ENCODE results near the gene HCN2. TPM values are rescaled to one million over a fixed set of nuclear protein-coding genes. Genes with fewer than 3 reads are reported as not detected.

The HCN2 gene
- total RNA-seq, 3 donors from 2014 or later, result under 0.01 to 0.44 TPM; not detected in 1

GRCh38 chr19:591099-591958 lies 1.6 kb downstream of the HCN2 start:
- peaks cover 6 to 7% of the 10 kb centered on the region in 2 donors for H3K4me1 ChIP-seq
- no peak for DNase-seq (ENCODE audit: low spot score in 2 of 2)
- H3K27ac ChIP-seq, result no peak overlapping the region
- no peaks in the 10 kb centered on the region for H3K9me3 ChIP-seq
- no peaks in the 10 kb centered on the region for H3K36me3 ChIP-seq
- TF ChIP-seq POLR2AphosphoS5 (IDR thresholded peaks at IDR 0.05) (no peak), POLR2A (IDR thresholded peaks at IDR 0.05) (no peak), CTCF (IDR thresholded peaks at IDR 0.05) (no peak)
- H3K27me3 ChIP-seq, result peaks cover 17 to 64% of the 10 kb centered on the region in 2 donors
- intact Hi-C loops (cut with DNase I; ENCODE audit: low total_unique reads), result no loop called here
- peak overlapping the region in 1 of 3 donors; percentile 52 for H3K4me3 ChIP-seq

DNA sequence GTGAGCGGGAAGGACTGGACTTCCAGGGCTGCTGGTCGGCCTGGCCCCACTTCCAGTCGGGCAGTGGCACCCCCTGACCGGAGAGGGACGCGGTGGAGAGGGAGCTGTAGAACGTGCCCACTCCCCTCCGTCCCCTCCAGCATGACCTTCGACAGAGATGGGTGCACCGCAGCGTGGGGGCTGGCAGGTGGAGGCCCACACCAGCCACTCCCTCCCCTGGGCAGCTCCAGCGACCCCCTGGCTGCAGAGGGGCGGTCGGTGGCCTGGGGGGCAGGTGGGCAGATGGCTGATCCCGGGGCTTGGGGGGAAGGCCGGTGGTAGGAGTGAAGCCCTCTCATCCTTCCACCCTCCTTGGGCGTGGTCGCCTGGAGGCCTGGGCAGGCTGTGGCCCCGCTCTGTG lies 2.4 kb downstream of the HCN2 start:
- Histone ChIP-seq H3K4me1 (peaks cover 6 to 7% of the 10 kb centered on the region in 2 donors), H3K36me3 (no peaks in the 10 kb centered on the region), H3K9me3 (no peaks in the 10 kb centered on the region), H3K4me3 (no peak overlapping the region), H3K27me3 (peaks cover 17 to 60% of the 10 kb centered on the region in 2 donors), H3K27ac (no peak overlapping the region)
- no peak for DNase-seq (ENCODE audit: low spot score in 2 of 2)
- TF ChIP-seq POLR2A (IDR thresholded peaks at IDR 0.05) (no peak), CTCF (IDR thresholded peaks at IDR 0.05) (no peak), POLR2AphosphoS5 (IDR thresholded peaks at IDR 0.05) (no peak)
- intact Hi-C loops (cut with DNase I; ENCODE audit: low total_unique reads), result no loop called here

GRCh38 chr19:593055-593454 lies 3.4 kb downstream of the HCN2 start:
- peaks cover 17 to 62% of the 10 kb centered on the region in 2 donors for H3K27me3 ChIP-seq
- H3K4me1 ChIP-seq, result peaks cover 5 to 6% of the 10 kb centered on the region in 2 donors
- H3K36me3 ChIP-seq, result no peaks in the 10 kb centered on the region
- TF ChIP-seq POLR2AphosphoS5 (IDR thresholded peaks at IDR 0.05) (no peak), CTCF (IDR thresholded peaks at IDR 0.05) (no peak), POLR2A (IDR thresholded peaks at IDR 0.05) (no peak)
- no peak overlapping the region for H3K27ac ChIP-seq
- H3K4me3 ChIP-seq, result no peak overlapping the region
- DNase-seq (ENCODE audit: low spot score in 2 of 2), result no peak
- H3K9me3 ChIP-seq, result no peaks in the 10 kb centered on the region
- intact Hi-C loops (cut with DNase I; ENCODE audit: low total_unique reads), result no loop called here

DNA sequence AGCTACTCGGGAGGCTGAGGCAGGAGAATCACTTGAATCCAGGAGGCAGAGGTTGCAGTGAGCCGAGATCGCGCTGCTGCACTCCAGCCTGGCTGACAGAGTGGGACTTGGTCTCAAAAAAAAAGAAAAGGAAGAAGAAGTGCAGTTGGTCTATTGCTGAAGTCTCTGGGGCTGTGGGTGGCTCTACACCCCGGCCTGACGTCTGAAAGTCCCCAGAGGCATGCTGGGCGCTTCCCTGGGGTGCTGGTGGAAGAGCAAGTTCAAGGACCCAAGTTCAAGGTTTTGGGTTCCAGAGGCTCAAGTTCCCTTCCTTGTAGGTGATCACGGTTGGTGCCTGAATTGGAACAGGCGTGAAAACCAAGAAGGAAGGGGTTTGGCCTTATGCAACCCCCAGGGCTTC lies 3.8 kb downstream of the HCN2 start:
- no peak overlapping the region for H3K27ac ChIP-seq
- intact Hi-C loops (cut with DNase I; ENCODE audit: low total_unique reads), result no loop called here
- peaks cover under 1 to 6% of the 10 kb centered on the region in 2 donors for H3K4me1 ChIP-seq
- DNase-seq (ENCODE audit: low spot score in 2 of 2), result no peak
- H3K4me3 ChIP-seq, result no peak overlapping the region
- H3K9me3 ChIP-seq, result no peaks in the 10 kb centered on the region
- H3K36me3 ChIP-seq, result no peaks in the 10 kb centered on the region
- TF ChIP-seq POLR2AphosphoS5 (IDR thresholded peaks at IDR 0.05) (no peak), CTCF (IDR thresholded peaks at IDR 0.05) (no peak), POLR2A (IDR thresholded peaks at IDR 0.05) (no peak)
- peaks cover 17 to 57% of the 10 kb centered on the region in 2 donors for H3K27me3 ChIP-seq

GRCh38 chr19:594265-594870 lies 4.7 kb downstream of the HCN2 start:
- DNase-seq (ENCODE audit: low spot score in 2 of 2), result no peak
- TF ChIP-seq POLR2A (IDR thresholded peaks at IDR 0.05), result no peak
- TF ChIP-seq POLR2AphosphoS5 (IDR thresholded peaks at IDR 0.05), result no peak
- TF ChIP-seq CTCF (IDR thresholded peaks at IDR 0.05), result no peak
- peaks cover 0 to 6% of the 10 kb centered on the region in 2 donors for H3K4me1 ChIP-seq
- H3K27me3 ChIP-seq, result peaks cover 17 to 53% of the 10 kb centered on the region in 2 donors
- H3K9me3 ChIP-seq, result no peaks in the 10 kb centered on the region
- H3K4me3 ChIP-seq, result no peak overlapping the region
- intact Hi-C loops (cut with DNase I; ENCODE audit: low total_unique reads), result no loop called here
- H3K27ac ChIP-seq, result no peak overlapping the region
- no peaks in the 10 kb centered on the region for H3K36me3 ChIP-seq

All from breast epithelium (tissue), 4 donors.